Hematopoietic multipotent progenitor cell treated with erythropoietin and hydrocortisone succinate and interleukin-3 and kit ligand, for 15 days (in vitro differentiated cells): ENCODE results near the gene BLVRB.
A peak's percentile ranks its signal among the peaks of the same experiment; 100 is the strongest.
"Not testable (repeated sequence)": the region's sequence is repeated elsewhere in the genome, so short reads cannot be mapped to it uniquely, and the experiment has no call there.

Experiments used
- DNase-seq: peaks from one replicate; pipeline ENCODE4 v3.0.0-alpha.2; 2015; ENCODE audit warnings: low spot score

Gene BLVRB

DNA sequence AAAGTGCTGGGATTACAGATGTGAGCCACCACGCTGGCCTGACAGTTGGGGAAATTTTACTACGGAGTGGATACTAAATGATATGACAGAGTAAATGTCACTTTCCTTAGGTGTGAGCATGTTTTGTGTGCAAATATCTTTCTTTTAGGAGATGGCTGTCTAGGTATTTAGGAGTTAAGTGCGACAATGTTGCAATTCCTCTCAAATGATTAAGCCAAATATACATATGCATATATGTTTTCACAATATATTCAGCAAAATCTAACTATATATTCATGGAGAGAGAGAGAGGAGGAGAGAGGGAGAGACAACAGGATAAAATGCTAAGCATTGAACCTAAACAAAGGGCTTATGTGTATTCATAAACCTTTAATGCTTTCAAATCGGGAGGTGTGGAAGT lies 16.0 kb downstream of the BLVRB start:
- no peak for DNase-seq

DNA sequence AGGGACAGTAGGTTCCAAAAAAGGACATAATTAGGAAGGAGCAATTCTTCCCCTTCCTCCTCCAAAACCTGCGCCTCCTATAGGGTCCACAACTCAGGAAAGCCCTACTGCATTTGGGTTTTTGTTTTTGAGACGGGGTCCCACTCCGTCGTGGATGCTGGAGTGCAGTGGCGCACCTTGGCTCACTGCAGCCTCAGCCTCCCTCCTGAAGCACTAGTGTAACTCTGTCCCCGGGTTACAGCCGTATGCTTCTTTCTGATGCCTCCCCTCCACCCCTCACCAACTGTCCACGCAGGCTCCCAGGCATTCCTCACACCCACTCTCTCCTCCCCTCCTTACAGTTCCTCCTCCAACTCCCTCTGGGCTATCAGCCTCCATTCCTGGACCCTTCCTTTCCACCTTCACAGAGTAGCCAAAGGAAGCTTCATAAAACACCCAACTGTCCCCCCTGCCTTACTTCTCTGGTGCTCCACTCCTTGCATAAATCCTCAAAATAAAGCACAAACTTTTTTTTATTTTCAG lies 19.2 kb downstream of the BLVRB start:
- DNase-seq, result no peak

DNA sequence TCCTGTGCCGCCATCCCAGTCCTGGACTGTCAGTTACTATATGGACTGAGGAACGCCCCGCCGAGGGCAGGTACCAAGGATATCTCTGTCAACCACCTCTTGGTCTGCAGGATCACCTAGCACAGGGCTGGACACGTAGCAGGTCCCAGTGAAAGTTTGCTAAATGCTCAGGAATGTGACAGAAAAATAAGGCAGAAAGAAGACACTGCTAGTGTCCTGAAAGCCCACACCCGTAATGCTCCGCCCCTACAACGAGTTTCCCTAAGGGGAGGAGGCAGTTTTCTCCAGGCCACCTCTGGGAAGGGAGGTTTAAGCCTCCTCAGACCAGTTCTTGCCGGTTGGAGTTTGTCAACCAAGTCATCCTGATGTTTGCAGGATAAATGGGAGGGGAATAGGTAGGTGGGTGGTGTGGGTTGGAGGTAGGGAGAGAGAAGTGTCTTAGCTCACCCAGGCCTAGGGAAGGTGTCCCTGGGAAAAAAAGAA lies 19.7 kb downstream of the BLVRB start:
- DNase-seq, result peak; percentile 37

DNA sequence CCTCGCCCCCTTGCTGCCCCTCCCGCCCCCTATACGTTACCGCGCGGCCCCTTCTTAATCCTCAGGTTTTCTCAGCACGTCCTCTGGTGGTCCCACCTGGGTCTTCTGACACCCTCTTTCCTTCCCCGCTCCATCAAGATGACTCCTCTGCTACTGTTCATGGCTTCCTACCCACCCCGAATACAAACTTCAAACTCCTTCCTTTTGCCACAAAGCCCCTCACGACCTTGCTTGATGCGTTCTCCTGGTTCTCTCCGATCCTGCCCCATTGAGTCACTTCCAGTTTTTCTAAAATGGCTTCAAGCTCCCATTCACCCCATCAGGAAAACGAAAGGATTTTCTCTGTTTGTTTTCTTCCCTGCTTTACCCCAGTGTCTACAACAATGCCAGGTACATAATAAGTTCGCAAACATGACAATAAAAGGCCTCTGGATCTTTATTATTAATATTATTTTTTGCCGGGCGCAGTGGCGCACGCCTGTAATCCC lies 20.7 kb downstream of the BLVRB start:
- DNase-seq, result no peak

DNA sequence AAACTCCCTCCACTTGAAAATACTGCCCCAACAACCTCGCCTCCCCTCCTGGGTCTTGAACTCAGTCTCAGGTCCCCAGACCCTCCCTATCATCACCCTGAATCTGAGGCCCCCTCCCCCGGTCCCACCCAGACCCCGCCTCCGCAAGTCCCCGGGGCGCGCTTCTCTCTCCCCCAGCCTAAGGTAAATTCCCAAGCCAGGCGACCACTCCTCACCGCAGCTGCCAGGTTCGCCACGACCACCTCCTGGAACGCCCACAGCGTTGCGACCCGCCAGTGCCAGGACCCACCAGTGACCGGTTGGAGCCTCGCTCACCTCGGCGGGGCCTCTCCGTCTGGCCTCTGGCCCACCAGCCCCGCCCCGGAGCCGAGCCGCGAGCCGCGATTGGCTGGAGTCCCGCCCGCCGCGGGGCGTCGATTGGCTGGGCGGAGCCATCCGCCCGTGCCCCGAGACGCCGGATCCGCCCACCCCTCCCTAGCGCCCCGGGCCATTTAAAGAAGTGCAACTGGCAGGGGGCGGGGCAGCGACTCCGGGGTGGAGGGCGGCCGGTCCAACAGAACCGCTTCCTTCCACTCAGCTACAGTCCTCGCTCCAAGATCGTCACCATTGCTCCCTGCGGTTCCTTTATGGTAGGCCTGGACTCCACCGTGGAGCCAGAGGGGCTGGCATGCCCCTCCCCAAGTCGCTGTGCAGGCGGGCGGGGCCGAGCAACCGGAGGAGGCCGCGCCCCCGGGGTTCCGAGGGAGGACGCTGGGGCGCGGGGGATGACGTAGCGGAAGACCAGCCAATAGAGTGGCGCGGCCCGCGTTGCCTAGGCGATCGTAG lies 21.3 kb downstream of the BLVRB start, which contains the start of gene SERTAD3:
TSS of gene SERTAD3 (minus strand) at position 336 of the 825 bp plus-strand sequence. CDS start 2,255 bp downstream, outside the sequence.
- DNase-seq, result peak; percentile 97

DNA sequence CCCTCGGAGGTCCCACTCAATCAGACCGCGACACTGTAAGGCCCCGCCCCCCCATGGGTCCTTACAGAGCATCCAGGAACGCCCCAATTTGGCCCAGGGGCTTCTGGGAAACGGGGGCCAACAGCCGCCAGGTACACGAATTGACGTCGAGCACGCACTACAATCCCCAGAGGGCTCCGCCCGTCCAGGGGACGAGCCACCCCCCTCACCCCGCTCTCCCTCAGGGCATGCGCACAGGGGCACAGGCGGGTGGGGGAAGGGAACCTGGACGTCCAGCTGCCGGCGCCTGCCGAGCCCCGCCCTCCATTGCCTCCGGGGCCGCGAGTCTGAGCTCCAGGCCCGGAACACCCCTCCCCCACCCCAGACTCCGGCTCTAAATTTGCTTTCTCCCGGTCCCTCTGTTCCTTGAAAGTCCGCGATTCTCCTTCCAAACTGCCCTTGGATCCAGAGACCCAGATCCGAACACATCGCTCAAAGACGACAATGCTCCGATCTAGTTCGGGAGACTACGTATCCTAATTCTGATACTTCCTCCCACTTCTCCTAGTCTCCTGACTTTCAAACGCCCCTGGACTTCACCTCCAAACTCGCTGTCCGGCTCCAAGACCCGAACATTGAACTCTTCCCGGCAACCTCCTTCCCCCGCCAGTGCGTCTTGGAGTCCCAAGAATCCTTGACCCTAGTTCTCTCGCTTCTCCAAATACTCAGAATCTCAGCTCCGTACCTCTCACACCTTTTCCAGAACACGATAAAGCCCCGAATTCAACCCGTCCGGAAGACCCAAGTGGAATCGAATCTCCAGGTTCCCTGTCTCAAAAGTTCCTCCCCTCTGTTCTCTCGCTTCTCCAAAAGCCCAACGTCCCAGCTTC lies 22.2 kb downstream of the BLVRB start:
- DNase-seq, result peak; percentile 98

DNA sequence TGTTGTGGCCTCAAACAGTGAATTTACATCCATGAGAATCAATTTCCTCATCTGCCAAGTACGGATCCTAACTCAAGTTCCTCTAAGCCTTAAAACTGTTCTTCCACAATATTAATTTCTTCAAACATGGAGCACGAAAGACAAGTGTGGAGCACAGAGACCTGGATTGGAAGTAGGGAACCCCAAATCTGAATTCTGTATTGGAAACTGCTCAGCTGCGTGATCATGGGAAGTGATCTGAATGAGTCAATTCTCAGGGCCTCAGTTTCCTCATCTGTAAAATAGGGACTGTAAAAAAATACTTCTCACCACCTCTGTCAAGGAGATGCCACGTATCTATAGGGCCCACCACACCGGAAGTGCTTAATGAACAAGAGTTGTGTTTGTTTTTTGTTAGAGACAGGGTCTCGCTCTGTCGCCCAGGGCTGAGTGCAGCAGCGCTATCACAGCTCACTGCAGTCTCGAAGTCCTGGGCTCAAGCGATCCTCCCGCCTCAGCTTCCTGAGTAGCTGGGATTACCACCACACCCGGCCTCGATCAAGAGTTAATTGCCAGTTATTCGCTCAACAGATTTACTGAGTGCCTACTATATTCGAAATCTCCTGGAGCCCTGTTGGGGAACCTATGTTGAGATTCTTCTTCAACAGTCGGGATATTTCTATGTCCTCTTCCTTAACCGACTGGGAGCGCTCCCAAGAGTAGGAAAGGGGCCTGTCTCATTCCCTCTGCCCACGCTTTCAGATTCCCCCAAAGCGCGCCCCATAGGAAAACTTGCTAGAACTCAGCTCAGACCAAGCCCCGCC lies 23.0 kb downstream of the BLVRB start:
- DNase-seq, result no peak

DNA sequence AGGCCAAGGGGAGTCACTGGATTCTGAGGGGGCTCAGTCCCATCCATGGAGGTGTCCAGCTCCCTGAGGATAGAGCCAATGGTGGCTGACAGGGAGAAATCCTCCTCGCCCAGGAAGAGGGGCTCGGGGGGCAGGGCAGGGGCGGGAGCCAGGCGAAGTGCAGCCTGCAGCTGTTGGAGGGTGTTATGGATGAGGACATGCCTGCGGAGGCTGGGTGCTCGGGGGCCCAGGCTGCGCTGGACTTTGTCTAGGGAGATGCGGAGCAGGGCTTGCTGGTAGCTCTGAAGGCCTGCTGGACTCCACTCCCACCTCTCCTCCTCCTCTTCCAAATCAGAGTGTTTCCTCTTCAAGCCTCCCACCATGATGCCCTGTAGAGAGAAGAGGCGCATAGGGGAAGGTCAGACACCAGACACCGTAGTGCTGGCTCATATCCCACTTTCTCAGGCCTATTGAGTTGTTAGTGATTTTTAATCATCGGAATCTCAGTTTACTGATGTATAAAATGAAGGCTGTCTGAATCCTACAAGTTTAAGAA lies 23.8 kb downstream of the BLVRB start:
- DNase-seq, result no peak

DNA sequence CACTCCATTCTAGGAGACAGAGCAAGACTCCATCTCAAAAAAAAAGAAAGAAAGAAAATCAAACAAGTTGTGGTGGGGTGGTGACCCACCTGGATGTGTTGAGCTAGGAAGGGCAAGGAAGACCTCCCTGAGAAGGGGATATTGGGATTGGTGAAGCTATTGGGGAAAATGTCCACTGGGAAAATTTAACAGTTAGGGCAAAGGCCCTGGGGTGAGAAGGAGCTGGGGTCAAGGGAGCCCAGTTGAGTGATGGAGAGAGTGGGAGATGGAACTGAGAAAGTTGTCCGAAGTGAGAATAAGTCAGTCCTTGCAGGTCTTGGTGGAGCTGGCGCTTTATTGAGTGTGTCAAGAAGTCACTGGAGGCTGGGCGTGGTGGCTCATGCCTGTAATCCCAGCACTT lies 27.3 kb downstream of the BLVRB start:
- DNase-seq, result no peak

DNA sequence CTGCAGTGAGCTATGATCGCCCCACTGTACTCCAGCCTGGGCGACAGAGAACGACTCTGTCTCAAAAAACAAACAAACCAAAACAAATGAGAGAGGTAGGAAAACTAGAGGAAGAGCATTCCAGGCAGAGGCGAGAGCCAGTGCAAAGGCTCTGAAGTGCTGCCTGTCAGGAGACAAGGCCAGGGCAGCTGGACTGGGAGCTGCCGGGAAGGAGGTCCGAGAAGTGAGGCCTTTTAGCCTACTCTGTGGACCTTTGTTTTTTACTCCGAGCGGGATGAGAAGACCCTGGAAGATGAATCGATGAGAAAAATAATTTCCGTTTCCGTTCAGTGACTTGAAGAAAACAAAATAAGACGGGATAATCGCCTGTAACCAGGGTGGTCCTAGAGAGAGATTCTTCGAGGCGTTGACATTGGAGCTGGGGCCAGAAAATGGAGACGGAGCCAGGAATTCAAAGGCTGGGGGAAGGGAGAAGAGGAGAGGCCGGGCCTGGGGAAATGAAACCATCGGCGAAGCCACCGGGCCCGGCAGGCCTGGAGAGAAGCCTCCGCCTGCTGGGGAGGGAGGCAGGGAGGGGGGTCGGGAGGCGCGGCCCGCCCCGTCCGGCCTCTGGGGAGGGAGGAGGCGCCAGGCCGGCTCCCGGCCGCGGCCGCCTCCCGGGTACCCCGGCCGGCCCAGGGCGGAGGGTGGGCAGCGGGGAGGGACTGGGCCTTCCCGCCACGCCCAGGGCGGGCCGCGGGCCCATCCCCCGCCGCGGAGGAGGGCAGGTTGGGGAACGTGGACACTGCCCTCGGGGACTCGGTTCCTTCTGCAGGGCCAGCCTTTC lies 31.9 kb downstream of the BLVRB start:
- peak; percentile 73 for DNase-seq

DNA sequence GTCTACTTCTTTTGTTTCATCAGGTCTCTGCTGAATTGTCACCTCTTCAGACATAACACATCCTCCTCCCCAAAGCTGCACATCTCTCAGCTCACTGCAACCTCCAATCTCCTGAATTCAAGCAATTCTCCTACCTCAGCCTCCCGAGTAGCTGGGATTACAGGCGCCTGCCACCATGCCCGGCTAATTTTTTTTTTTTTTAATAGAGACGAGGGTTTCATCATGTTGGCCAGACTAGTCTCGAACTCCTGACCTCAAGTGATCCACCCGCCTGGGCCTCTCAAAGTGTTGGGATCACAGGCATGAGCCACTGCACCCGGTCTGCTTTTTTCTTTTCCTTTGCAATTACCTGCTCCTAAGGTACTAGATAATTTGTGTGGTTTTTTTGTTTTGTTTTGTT lies 32.8 kb downstream of the BLVRB start:
- not testable (repeated sequence) for DNase-seq

DNA sequence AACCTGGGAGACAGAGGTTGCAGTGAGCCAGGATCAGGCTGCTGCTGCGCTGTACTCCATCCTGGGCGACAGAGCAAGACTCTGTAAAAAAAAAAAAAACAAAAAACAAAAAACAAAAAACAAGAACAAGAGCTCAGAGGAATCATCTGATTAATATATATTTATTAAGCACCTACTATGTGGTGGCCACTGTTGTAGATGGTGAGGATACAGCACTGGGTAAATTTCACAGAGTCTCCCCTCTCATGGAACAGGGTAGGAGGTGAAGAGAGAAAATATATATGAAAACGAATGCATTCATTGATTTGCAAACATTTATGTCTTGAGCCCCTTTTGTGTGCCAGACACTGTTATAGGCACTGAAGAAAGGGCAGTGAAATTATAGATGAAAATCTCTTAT lies 33.8 kb downstream of the BLVRB start:
- DNase-seq, result no peak

DNA sequence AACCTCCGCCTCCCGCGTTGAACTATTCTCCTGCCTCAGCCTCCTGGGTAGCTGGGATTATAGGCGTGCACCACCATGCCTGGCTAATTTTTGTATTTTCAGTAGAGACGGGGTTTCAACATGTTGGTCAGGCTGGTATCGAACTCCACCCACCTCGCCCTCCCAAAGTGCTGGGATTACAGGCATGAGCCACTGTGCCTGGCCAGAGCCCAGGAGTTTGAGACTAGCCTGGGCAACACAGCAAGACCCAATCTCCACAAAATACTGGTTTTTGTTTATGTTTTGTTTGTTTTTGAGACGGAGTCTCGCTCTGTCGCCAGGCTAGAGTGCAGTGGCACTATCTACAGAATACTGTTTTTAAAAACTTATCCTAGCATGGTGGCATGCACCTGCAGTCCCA lies 35.3 kb downstream of the BLVRB start:
- not testable (repeated sequence) for DNase-seq

DNA sequence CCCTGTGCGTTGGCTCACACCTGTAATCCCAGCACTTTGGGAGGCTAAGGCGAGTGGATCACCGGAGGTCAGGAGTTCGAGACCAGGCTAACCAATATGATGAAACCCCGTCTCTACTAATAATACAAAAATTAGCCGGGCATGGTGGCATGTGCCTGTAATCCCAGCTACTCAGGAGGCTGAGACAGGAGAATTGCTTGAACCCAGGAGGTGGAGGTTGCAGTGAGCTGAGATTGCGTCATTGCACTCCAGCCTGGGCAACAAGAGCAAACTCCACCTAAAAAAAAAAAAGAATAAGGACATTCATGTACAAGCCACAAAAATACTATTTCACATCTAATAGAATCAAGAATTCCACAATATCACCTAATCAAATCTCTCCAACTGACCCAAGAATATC lies 37.3 kb downstream of the BLVRB start:
- DNase-seq, result not testable (repeated sequence)

DNA sequence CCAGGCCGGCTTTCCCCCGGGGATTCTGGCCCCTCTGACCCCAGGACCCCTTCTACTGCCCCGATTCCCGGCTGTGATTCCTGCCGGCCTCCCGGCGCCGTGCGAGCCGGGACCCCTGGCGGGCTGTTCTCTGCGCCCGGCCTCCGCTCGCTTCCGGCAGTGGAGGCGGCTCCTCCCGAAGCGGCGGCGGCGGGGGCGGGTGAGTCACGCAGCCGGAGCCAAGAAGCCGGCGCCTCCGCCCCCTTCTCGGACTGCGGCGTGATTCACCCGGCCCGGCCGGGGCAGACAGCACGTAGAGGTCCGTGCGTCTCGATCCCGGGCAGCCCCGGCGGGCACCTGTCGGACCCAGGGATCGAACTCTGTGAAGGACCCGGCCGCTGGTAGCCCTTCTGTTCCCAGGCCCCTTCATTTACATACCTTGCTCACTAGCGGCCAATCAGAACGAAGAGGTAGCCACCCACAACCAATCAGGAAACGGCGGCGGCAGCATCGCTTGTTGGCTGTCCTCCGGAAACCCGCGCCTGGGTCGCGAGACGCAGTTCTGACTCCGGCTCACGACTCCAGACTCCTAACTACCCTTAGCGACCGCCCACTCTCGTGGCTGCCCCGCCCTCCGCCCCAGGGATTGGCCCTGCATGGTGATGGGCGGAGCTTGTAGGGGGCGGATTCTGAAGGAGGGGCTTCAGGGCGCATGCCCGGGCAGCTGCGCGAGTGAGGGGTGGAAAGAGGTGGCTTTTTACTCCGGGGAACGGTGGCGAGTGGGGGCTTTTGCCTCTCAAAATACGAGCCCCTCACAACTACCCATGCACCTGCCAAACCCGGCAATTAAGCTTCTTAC lies 39.9 kb downstream of the BLVRB start, which contains the start of gene SERTAD1:
TSS of gene SERTAD1 (minus strand) at position 543 of the 838 bp plus-strand sequence. CDS start 2,446 bp downstream, outside the sequence.
- DNase-seq, result peak; percentile 99

DNA sequence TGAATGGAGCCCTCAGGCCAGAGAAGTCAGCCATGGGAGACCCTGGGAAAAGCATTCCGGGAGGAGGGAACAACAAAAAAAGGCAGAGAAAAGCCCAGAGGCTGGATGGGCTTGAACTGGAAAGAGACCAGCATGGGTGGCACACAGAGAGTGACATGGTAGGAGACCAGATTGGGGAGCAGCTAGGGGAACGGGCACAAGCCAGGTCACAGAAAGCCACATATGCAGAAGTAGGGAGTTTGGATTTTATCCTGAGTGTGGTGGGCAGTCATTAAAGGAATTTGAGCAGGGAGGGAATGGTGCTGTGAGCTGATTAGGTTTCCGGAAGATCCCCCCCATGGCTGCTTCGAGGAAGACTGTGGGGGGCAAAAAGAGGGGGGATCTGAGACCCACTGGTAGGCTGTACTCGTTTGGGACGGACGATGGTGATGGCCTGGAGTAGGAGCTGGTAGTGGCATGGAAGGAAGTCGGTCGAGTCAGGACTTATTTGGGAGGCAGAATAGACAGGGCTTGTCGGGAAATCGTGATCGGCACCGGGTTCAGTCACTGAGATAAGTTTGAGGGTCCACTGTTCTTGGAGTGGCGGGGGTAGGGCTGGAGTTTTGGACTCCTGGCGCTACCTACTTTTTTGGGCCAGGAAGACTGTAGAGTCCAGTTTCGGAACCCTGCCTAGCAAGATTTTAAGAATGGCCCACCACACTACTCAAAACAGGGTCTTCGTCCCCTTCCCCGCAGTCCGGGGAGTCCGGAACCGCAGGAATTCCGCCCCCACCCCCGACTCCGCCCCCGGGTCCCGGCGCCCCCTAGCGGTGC lies 40.7 kb downstream of the BLVRB start:
- DNase-seq, result no peak

DNA sequence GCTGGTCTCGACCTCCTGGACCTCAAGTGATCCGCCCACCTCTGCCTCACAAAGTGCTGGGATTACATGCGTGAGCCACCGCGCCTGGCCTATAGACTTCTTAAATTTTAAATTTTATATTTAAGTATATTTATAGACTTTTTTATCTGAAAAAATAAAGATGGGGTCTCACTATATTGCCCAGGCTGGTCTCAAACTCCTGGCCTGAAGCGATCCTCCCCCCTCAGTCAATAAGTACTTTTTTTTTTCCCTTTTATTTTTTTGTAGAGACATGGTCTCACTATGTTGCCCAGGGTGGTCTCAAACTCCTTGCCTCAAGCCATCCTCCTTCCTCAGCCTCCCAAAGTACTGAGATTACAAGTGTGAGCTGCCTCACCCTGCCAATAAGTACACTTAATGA lies 41.6 kb downstream of the BLVRB start:
- DNase-seq, result no peak
